Liver (tissue), 9 donors: Measurements from ENCODE around the gene FTO. TPM values are rescaled to one million over a fixed set of nuclear protein-coding genes. Genes with fewer than 3 reads are reported as not detected.

Source experiments
- DNase-seq: peaks from one replicate; pipeline ENCODE4 v3.0.0-alpha.2; 2017; ENCODE audit warnings: low spot score
- H3K27ac ChIP-seq, 2 donors: one replicate each; pipeline ENCODE4 v1.7.0; 2013; ENCODE audit warnings: inconsistent platforms in 2 of 2, low read length in 2 of 2, control low read depth in 1 of 2, low read depth in 1 of 2, mild to moderate bottlenecking in 1 of 2
- H3K27me3 ChIP-seq, 4 donors: one replicate each; pipeline versions ENCODE4 v1.6.1 to v1.7.0; 2013; ENCODE audit warnings: low read length in 3 of 4, inconsistent platforms in 1 of 4, mild to moderate bottlenecking in 1 of 4, moderate library complexity in 1 of 4; ENCODE audit not compliant: control insufficient read depth in 4 of 4, insufficient read depth in 4 of 4
- H3K36me3 ChIP-seq, 4 donors: one replicate each; pipeline versions ENCODE4 v1.6.1 to v1.7.0; 2013; ENCODE audit warnings: low read length in 3 of 4, mild to moderate bottlenecking in 3 of 4, low read depth in 1 of 4, moderate library complexity in 1 of 4; ENCODE audit not compliant: control insufficient read depth in 4 of 4, insufficient read depth in 3 of 4
- H3K4me1 ChIP-seq, 4 donors: one replicate each; pipeline versions ENCODE4 v1.6.1 to v1.7.0; 2013; ENCODE audit warnings: low read length in 3 of 4, mild to moderate bottlenecking in 3 of 4, moderate library complexity in 1 of 4; ENCODE audit not compliant: control insufficient read depth in 4 of 4, insufficient read depth in 4 of 4
- H3K4me3 ChIP-seq, 3 donors: one replicate each; pipeline versions ENCODE4 v1.6.1 to v1.7.0; 2013; ENCODE audit warnings: low read length in 3 of 3, control low read depth in 1 of 3, low read depth in 1 of 3, mild to moderate bottlenecking in 1 of 3
- H3K9ac ChIP-seq, 2 donors: one replicate each; pipeline ENCODE4 v1.7.0; 2013; ENCODE audit warnings: low read length in 2 of 2, mild to moderate bottlenecking in 2 of 2, moderate library complexity in 2 of 2, control low read depth in 1 of 2, low read depth in 1 of 2
- H3K9me3 ChIP-seq, 4 donors: one replicate each; pipeline versions ENCODE4 v1.6.1 to v1.7.0; 2013; ENCODE audit warnings: low read length in 3 of 4; ENCODE audit not compliant: control insufficient read depth in 4 of 4
- CTCF ChIP-seq: fragments of 150-350 bp; IDR thresholded peaks from 2 replicates; pipeline ENCODE4 v1.5.1; 2017; ENCODE audit warnings: improper control_type of control experiment, low read depth, low read length; ENCODE audit not compliant: missing input control
- EGR1 ChIP-seq, 2 donors: IDR thresholded peaks; 2 replicates each; pipeline ENCODE4 v1.6.1; 2016 to 2018; ENCODE audit warnings: antibody characterized with exemption in 2 of 2, low read depth in 2 of 2
- FOXA2 ChIP-seq: IDR thresholded peaks from 2 replicates; pipeline ENCODE4 v1.6.1; 2016; ENCODE audit warnings: antibody characterized with exemption
- HNF4A ChIP-seq, 2 donors: conservative IDR thresholded peaks; 2 replicates each; pipeline ENCODE4 v1.6.1; 2016; ENCODE audit warnings: antibody characterized with exemption in 2 of 2, mild to moderate bottlenecking in 2 of 2
- JUND ChIP-seq, 2 donors: IDR thresholded peaks; 2 replicates each; pipeline ENCODE4 v1.6.1; 2016; ENCODE audit warnings: antibody characterized with exemption in 2 of 2
- MAX ChIP-seq: IDR thresholded peaks from 2 replicates; pipeline ENCODE4 v1.6.1; 2016; ENCODE audit warnings: antibody characterized with exemption
- RXRA ChIP-seq, 2 donors: IDR thresholded peaks; 2 replicates each; pipeline ENCODE4 v1.6.1; 2017 to 2018; ENCODE audit warnings: antibody characterized with exemption in 2 of 2, mild to moderate bottlenecking in 1 of 2
- SP1 ChIP-seq: IDR thresholded peaks from 2 replicates; pipeline ENCODE4 v1.6.1; 2018; ENCODE audit warnings: antibody characterized with exemption, mild to moderate bottlenecking
- TAF1 ChIP-seq: conservative IDR thresholded peaks from 2 replicates; pipeline ENCODE4 v1.6.1; 2016; ENCODE audit warnings: antibody characterized with exemption, mild to moderate bottlenecking
- YY1 ChIP-seq: IDR thresholded peaks from 2 replicates; pipeline ENCODE4 v1.6.1; 2016; ENCODE audit warnings: antibody characterized with exemption, mild to moderate bottlenecking
- ZBTB33 ChIP-seq: IDR thresholded peaks from 2 replicates; pipeline ENCODE4 v1.6.1; 2016; ENCODE audit warnings: antibody characterized with exemption
- WGBS: extraction: QIAGEN DNeasy Blood & Tissue Kit; methylation state at CpG from one replicate; pipeline ENCODE4 v1.1.7; 2013; 5-methylcytosine and 5-hydroxymethylcytosine counted together
- polyA plus RNA-seq, 2 donors: library from polyadenylated mRNA; stranded (reverse) in 1 of 2; unstranded in 1 of 2; fragments of 200-250 nt in 1 of 2; fragments of >200 nt in 1 of 2; fragmentation: Nextera tagmentation in 1 of 2; extraction: Ambion mirVana in 1 of 2; gene quantifications; one replicate each; pipeline versions ENCODE4 v1.2.1 to v1.2.3, GENCODE V29; 2013 to 2015
- total RNA-seq, 2 donors: library from RNA; depleted of rRNA; stranded (reverse); fragments of >200 nt; gene quantifications; one replicate each; pipeline ENCODE4 v1.2.3, GENCODE V29; 2014
- donor health status: healthy.
- donor health status: healthy.
- donor health status: healthy.
- donor health status: healthy.
- donor health status: healthy.

The FTO gene
- total and polyA plus RNA-seq, 4 donors: 12.0 to 54.2 (median 24.6) TPM

- H3K36me3 ChIP-seq: peaks cover 0 to 2% (median 0%) of the 10 kb centered on the region in 4 donors
- no peak overlapping the region for H3K4me3 ChIP-seq
- H3K27me3 ChIP-seq: no peaks in the 10 kb centered on the region
- 86% methylated on average over 5 of the region's 5 CpGs for WGBS
- H3K27ac ChIP-seq: no peak overlapping the region
- H3K9me3 ChIP-seq: no peaks in the 10 kb centered on the region
- DNase-seq: no peak
- no peaks in the 10 kb centered on the region for H3K4me1 ChIP-seq
- H3K9ac ChIP-seq: no peak overlapping the region
- TF ChIP-seq ZBTB33: no peak
Measured at GRCh38 chr16:54040480-54040879, 336.5 kb downstream of the FTO start.

GRCh38 chr16:54040975-54041374 lies 337.0 kb downstream of the FTO start:
- TF ChIP-seq SP1: no peak
- no peak for TF ChIP-seq FOXA2
- no peak for TF ChIP-seq ZBTB33
- TF ChIP-seq EGR1 (IDR thresholded peaks at IDR 0.05; ENCODE audit: low read depth in 2 of 2): no peak
- no peak for TF ChIP-seq RXRA (IDR thresholded peaks at IDR 0.05)
- TF ChIP-seq CTCF: no peak
- no peak for TF ChIP-seq HNF4A (conservative IDR thresholded peaks at IDR 0.05)
- no peak for TF ChIP-seq MAX
- TF ChIP-seq TAF1: no peak
- TF ChIP-seq YY1: no peak
- no peak for TF ChIP-seq JUND (IDR thresholded peaks at IDR 0.05)
- Histone ChIP-seq H3K4me3 (no peak overlapping the region), H3K27ac (no peak overlapping the region), H3K4me1 (no peaks in the 10 kb centered on the region), H3K9me3 (no peaks in the 10 kb centered on the region), H3K27me3 (no peaks in the 10 kb centered on the region), H3K9ac (no peak overlapping the region), H3K36me3 (peaks cover 0 to 2% (median 0%) of the 10 kb centered on the region in 4 donors)
- no peak for DNase-seq
- 96% methylated on average over 6 of the region's 6 CpGs for WGBS
